IPS-NIHi7 (cell line): Measurements from ENCODE around the gene NDUFS5.
A peak's percentile ranks its signal among the peaks of the same experiment; 100 is the strongest.
"Not testable (repeated sequence)": the region's sequence is repeated elsewhere in the genome, so short reads cannot be mapped to it uniquely, and the experiment has no call there.

ENCODE experiments used
- DNase-seq: peaks from one replicate; pipeline ENCODE4 v3.0.0; 2012; ENCODE audit warnings: mixed read lengths; ENCODE audit errors: extremely low spot score

NDUFS5 gene

DNA sequence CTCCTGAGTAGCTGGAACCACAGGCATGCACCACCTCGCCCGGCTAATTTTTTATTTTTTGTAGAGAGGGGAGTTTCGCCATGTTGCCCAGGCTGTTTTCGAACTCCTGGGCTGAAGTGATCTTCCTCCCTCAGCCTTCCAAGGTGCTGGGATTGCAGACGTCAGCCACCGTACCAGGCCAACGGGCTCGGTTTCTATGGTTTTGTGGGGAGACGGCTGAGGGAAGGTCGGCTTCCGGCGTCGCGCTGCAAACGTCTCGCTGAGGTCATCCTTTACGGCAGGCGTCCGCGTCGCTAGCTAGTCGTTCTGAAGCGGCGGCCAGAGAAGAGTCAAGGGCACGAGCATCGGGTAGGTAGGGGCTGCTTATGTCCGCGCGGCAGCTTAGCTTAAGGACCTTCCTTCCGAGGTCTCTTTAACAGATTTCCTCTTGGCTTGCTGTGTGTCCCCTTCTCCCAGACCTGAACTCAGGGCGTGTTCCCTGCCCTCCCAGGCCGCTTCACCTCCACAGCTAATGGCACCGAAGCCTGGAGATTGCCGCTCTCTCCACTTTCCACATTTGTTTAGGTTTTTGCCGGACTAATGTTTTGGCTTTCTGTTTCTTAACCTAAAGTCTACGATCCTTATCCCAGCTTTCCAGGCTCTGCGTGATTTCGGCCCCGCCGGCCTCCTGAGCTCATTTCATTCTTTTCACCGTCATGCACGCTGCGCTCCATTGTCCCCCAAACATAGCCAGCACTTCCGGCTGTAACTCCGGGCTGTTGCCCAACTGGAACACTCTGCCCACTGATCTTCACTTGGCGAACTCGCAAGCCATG, at the start of gene NDUFS5:
TSS of gene NDUFS5 (plus strand) at position 300 of the 815 bp plus-strand sequence. CDS start 2,375 bp downstream, outside the sequence.
- peak; percentile 85 for DNase-seq

DNA sequence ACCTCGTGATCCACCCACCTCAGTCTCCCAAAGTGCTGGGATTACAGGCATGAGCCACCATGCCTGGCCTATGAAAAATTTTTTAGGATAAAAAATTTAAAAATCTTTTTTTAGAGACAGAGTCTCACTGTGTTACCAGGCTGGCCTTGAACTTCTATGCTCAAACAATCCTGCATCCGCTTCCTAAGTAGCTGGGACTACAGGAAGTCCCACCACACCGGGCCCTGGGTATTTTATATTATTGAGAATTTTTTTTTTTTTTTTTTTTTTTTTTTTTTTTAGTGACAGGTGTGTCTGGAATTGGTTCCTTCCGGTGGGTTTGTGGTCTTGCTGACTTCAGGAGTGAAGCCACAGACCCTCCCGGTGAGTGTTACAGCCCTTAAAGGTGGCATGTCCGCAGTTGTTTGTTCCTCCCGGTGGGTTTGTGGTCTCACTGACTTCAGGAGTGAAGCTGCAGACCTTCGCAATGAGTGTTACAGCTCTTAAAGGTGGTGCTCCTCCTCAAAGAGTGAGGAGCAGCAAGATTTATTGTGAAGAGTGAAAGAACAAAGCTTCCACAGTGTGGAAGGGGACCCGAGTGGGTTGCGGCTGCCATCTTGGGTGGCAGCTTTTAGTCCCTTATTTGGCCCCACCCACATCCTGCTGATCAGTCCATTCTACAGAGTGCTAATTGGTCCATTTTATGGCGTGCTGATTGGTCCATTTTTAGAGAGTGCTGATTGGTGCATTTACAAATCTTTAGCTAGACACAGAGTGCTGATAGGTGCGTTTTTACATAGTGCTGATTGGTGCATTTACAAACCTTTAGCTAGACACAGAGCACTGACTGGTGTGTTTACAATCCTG, 48.5 kb upstream of the NDUFS5 start:
- DNase-seq: not testable (repeated sequence)

DNA sequence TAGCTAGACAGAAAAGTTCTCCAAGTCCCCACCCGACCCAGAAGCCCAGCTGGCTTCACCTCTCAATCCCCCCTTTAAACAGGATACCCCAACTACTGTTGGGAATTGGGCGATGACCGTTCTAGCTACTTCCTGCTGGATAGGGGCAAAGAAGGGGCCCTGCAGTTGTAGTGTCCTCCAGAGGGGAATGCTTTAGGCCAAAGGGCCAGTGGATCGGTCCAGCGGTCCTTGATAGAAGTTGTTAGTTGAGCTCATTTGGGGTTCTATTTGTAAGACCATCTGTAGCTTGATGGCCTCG, 48.0 kb upstream of the NDUFS5 start:
- DNase-seq: not testable (repeated sequence)

DNA sequence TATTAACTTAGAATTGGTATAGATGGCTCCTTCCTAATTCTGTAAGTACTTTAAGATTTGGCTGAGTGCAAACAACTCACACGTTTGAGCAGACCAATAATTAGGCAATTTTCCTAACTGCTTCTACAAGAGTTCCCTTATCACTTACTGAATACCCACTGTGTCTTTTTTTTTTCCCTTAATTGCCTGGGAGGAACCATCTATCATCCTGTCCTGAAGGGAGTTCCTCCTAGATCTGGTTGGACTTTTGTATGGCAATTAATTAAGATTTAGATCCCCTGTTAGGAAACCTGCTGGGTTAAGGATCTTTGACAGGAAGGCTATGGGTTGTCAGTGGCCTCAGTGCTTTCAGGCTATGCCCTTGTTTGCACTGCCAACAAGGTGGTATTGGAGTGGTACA, 46.8 kb upstream of the NDUFS5 start:
- DNase-seq: not testable (repeated sequence)

- no peak for DNase-seq
Observed at GRCh38 chr1:38989979-38990378, 36.2 kb upstream of the NDUFS5 start.

- no peak for DNase-seq
Observed at GRCh38 chr1:38990386-38990737, 35.8 kb upstream of the NDUFS5 start.

- DNase-seq: peak; percentile 97
Observed at GRCh38 chr1:38990738-38991637, 35.2 kb upstream of the NDUFS5 start, which contains the start of gene AKIRIN1. Gene AKIRIN1 (plus strand): TSS chr1:38991276. CDS start chr1:38991381, 105 bp downstream.

DNA sequence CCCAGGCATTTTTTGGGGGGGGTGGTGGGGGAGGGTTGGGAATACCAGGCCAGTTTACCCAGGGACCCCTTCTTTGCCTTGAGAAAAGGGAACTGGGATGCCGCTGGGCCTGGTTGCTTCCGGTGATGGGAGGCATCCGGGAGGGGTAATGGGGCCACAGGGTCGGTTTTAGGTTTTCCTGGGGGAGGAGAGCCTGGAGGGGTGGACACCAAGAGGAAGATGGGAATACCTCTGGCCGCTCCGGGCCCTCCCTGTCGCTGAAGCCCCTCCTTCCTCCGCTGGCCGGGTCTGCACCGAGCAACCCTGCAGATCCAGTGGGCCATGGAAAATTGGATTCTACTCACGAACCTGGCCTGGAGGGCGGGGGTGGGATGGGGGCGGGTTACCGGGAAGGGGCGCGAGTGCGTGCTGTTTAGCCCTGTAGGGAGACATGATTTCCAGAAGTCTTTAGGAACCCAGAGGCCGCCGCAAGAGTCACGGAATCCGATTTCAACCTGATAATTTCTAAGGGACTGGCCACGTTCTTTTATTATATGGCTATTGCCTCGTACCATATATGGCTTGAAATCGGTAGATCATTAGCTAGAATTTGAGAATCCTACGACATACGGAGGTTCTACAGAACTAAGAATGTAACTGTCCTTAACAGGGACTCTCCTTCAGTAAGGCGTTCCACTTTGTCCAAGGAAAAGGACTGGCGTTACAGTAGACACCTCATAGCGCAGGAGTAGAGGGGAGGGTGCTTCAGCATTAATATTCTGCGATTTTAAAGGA, 34.3 kb upstream of the NDUFS5 start:
- peak; percentile 43 for DNase-seq

DNA sequence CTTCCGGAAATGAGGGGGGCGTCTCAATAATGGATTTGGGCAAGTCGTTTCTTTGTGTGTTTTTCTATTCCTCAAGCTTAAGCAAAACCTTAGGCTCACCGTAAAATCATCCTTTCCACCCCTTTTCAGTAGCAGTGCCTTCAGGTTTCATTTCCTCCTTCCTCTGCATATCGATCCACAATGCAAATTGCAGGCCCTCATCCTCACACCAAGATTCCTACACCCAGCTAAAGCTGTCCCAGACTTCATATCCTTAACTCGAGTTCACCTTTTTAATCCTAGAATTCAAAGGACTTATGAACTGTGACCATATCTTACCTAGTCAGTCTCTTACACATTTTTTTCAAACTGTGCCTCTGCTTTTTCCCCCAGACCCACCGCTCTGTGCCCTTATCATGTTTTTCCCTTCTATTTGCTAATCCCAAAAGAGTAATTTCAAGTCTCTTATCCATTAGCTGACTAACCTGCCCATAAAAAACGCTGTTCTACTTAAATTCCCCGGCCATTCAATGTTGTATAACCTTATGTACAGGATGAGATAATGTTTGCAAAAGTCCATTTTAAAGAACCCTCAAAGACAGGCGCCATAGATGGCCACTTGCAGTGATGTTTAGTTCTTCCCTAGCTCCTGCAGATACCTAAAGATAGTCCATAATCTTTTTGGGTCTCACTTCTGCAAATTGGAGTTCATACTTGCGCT, 33.6 kb upstream of the NDUFS5 start:
- no peak for DNase-seq

DNA sequence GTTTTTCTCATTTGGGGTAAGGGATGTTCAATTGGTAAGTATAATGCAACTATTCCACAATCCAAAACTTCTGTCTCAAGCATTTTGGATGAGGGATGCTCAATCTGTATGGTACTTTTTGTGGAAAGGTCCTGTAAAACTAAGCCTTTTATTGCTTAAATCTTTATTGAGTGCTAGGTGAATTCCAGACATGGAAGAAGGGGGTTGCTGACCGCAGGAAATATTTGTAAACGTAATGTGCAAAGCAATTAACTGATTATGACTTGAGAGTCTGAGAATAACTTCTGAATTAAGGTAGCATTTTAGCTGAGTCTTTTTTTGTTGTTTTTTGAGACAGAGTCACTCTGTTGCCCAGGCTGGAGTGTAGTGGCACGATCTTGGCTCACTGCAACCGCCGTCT, 32.0 kb upstream of the NDUFS5 start:
- DNase-seq: no peak

- no peak for DNase-seq
Observed at GRCh38 chr1:38997034-38997900, 28.9 kb upstream of the NDUFS5 start.

GRCh38 chr1:38997901-38998190, 28.3 kb upstream of the NDUFS5 start:
- DNase-seq: no peak

GRCh38 chr1:39001516-39002421, 24.4 kb upstream of the NDUFS5 start:
- no peak for DNase-seq

- DNase-seq: no peak
Observed at GRCh38 chr1:39003281-39003680, 22.9 kb upstream of the NDUFS5 start.

- DNase-seq: no peak
Observed at GRCh38 chr1:39003794-39004193, 22.4 kb upstream of the NDUFS5 start.

- DNase-seq: no peak
Observed at GRCh38 chr1:39006287-39006686, 19.9 kb upstream of the NDUFS5 start.

- DNase-seq: no peak
Observed at GRCh38 chr1:39006726-39007645, 19.2 kb upstream of the NDUFS5 start.

GRCh38 chr1:39014956-39015355, 11.2 kb upstream of the NDUFS5 start:
- not testable (repeated sequence) for DNase-seq
